Upper lobe of left lung (tissue), 6 donors: ENCODE measurements around the gene UBL5. TPM values are rescaled to one million over a fixed set of nuclear protein-coding genes. Genes with fewer than 3 reads are reported as not detected.
"Not testable (repeated sequence)": the region's sequence is repeated elsewhere in the genome, so short reads cannot be mapped to it uniquely, and the experiment has no call there.

Experiments used
- ATAC-seq, 2 donors: fragments of 200-7000 bp; cut with Tn5 transposase; one replicate each; pipeline ENCODE4 v1.9.1; 2022; ENCODE audit warnings: mild to moderate bottlenecking in 2 of 2, moderate library complexity in 2 of 2; ENCODE audit not compliant: low FRiP score in 2 of 2
- DNase-seq, 2 donors: peaks; one replicate each; pipeline ENCODE4 v3.0.0-alpha.2; 2019 to 2020
- H3K27ac ChIP-seq, 4 donors: fragments of 200-600 bp; sonication (generic); one replicate each; pipeline ENCODE4 v1.5.1; 2016 to 2019
- H3K27me3 ChIP-seq, 4 donors: fragments of 200-600 bp; sonication (generic); one replicate each; pipeline ENCODE4 v1.5.1; 2017 to 2019
- H3K36me3 ChIP-seq, 4 donors: fragments of 200-600 bp; sonication (generic); one replicate each; pipeline ENCODE4 v1.5.1; 2016 to 2019
- H3K4me1 ChIP-seq, 4 donors: fragments of 200-600 bp; sonication (generic); one replicate each; pipeline ENCODE4 v1.5.1; 2018 to 2019
- H3K4me3 ChIP-seq, 4 donors: fragments of 200-600 bp; sonication (generic); one replicate each; pipeline ENCODE4 v1.5.1; 2017 to 2019; ENCODE audit warnings: mild to moderate bottlenecking in 2 of 4, moderate library complexity in 1 of 4
- H3K9me3 ChIP-seq, 4 donors: fragments of 200-600 bp; sonication (generic); one replicate each; pipeline ENCODE4 v1.5.1; 2018 to 2019
- CTCF ChIP-seq, 6 experiments: fragments of 450-650 bp in 4 of 6; fragments of 200-600 bp in 2 of 6; sonication (generic) in 2 of 6; IDR thresholded peaks; one replicate each; pipeline ENCODE4 v1.5.1; 2016 to 2019; ENCODE audit warnings: antibody characterized with exemption in 6 of 6
- EP300 ChIP-seq, 4 donors: sonication (generic); formaldehyde crosslinking; IDR thresholded peaks; one replicate each; pipeline ENCODE4 v1.5.1; 2017; ENCODE audit warnings: antibody characterized with exemption in 4 of 4, control low read depth in 2 of 4
- POLR2A ChIP-seq, 4 donors: fragments of 450-650 bp; IDR thresholded peaks; one replicate each; pipeline ENCODE4 v1.5.1; 2016 to 2017; ENCODE audit warnings: antibody characterized with exemption in 4 of 4, mild to moderate bottlenecking in 2 of 4
- POLR2AphosphoS5 ChIP-seq, 2 donors: sonication (generic); formaldehyde crosslinking; IDR thresholded peaks; one replicate each; pipeline ENCODE4 v1.5.1; 2017; ENCODE audit warnings: antibody characterized with exemption in 2 of 2
- WGBS, 2 donors: methylation state at CpG; one replicate each; pipeline ENCODE4 v1.1.5; 2017 to 2018; 5-methylcytosine and 5-hydroxymethylcytosine counted together
- total RNA-seq, 6 donors: library from RNA; depleted of rRNA in 4 of 6; stranded (reverse); fragments of >200 nt in 4 of 6; gene quantifications; one replicate each; pipeline versions ENCODE4 v1.1.0 to v1.2.1, GENCODE V29; 2016 to 2021
- donor health status: DM: no; HTN: no; CAD: no; lungs with moderate emphysema.
- donor health status: DM: no; HTN: yes; CAD: no; lungs with severe emphysema.

Gene UBL5
- total RNA-seq, 6 donors from 2014 or later = 61.8 to 405 (median 255) TPM

- Histone ChIP-seq H3K9me3 (peaks cover 0 to 6% (median 0%) of the 10 kb centered on the region in 4 donors), H3K4me3 (no peak overlapping the region), H3K27ac (no peak overlapping the region), H3K27me3 (no peaks in the 10 kb centered on the region), H3K36me3 (peaks cover 16 to 95% (median 75%) of the 10 kb centered on the region in 4 donors), H3K4me1 (no peaks in the 10 kb centered on the region)
- TF ChIP-seq POLR2A (IDR thresholded peaks at IDR 0.05) = no peak
- TF ChIP-seq CTCF (IDR thresholded peaks at IDR 0.05) = no peak
- TF ChIP-seq EP300 (IDR thresholded peaks at IDR 0.05) = no peak
- ATAC-seq (no peak), DNase-seq (peak in 1 of 2 donors; percentile 66)
- 93 to 95% methylated on average over 8 to 9 of the region's 9 CpGs for WGBS, 2 donors
Observed at GRCh38 chr19:9842834-9843625, 15.3 kb downstream of the UBL5 start.

GRCh38 chr19:9843626-9844273 lies 16.0 kb downstream of the UBL5 start:
- ATAC-seq, H3K4me1 ChIP-seq, H3K4me3 ChIP-seq, DNase-seq, H3K27ac ChIP-seq, H3K27me3 ChIP-seq, H3K9me3 ChIP-seq: not testable (repeated sequence)
- WGBS, 2 donors = 93 to 96% methylated on average over 8 to 12 of the region's 12 CpGs
- H3K36me3 ChIP-seq = peaks cover 16 to 96% (median 79%) of the 10 kb centered on the region in 4 donors

GRCh38 chr19:9847087-9847671 lies 19.5 kb downstream of the UBL5 start:
- peak in 3 of 6 experiments; percentile 15 to 20 (median 16) for TF ChIP-seq CTCF (IDR thresholded peaks at IDR 0.05)
- no peak for TF ChIP-seq POLR2A (IDR thresholded peaks at IDR 0.05)
- Histone ChIP-seq H3K27ac (no peak overlapping the region), H3K36me3 (peaks cover 8 to 78% (median 56%) of the 10 kb centered on the region in 4 donors), H3K9me3 (peaks cover 0 to 6% (median 0%) of the 10 kb centered on the region in 4 donors), H3K4me3 (no peak overlapping the region), H3K27me3 (no peaks in the 10 kb centered on the region), H3K4me1 (no peaks in the 10 kb centered on the region)
- 40 to 74% methylated on average over 2 to 13 of the region's 13 CpGs for WGBS, 2 donors
- DNase-seq (peak in 1 of 2 donors; percentile 78), ATAC-seq (peak in 1 of 2 donors; percentile 66)

GRCh38 chr19:9848060-9848459 lies 20.3 kb downstream of the UBL5 start:
- H3K9me3 ChIP-seq = peaks cover 0 to 6% (median 0%) of the 10 kb centered on the region in 4 donors
- ATAC-seq (no peak), DNase-seq (peak in 1 of 2 donors; percentile 70)
- H3K36me3 ChIP-seq = peaks cover 7 to 70% (median 47%) of the 10 kb centered on the region in 4 donors
- no peaks in the 10 kb centered on the region for H3K4me1 ChIP-seq
- H3K27ac ChIP-seq = no peak overlapping the region
- TF ChIP-seq POLR2A (IDR thresholded peaks at IDR 0.05) (no peak), POLR2AphosphoS5 (IDR thresholded peaks at IDR 0.05) (no peak), EP300 (IDR thresholded peaks at IDR 0.05) (no peak), CTCF (IDR thresholded peaks at IDR 0.05) (peak in 2 of 6 experiments; percentile 17 to 28)
- H3K27me3 ChIP-seq = no peaks in the 10 kb centered on the region
- H3K4me3 ChIP-seq = no peak overlapping the region
- 69 to 100% methylated on average over 2 to 4 of the region's 4 CpGs for WGBS, 2 donors

- no peak for TF ChIP-seq POLR2AphosphoS5 (IDR thresholded peaks at IDR 0.05)
- TF ChIP-seq POLR2A (IDR thresholded peaks at IDR 0.05) = no peak
Observed at GRCh38 chr19:9848762-9849161, 21.0 kb downstream of the UBL5 start.

More at GRCh38 chr19:9848762-9849161, 21.0 kb downstream of the UBL5 start:
- DNase-seq = peak in 1 of 2 donors; percentile 77
- Histone ChIP-seq H3K4me3 (no peak overlapping the region), H3K27ac (no peak overlapping the region), H3K36me3 (peaks cover 7 to 62% (median 42%) of the 10 kb centered on the region in 4 donors), H3K9me3 (peaks cover 0 to 2% (median 0%) of the 10 kb centered on the region in 4 donors), H3K4me1 (no peaks in the 10 kb centered on the region), H3K27me3 (no peaks in the 10 kb centered on the region)
- no peak for ATAC-seq
- 90 to 100% methylated on average over 3 to 13 of the region's 23 CpGs for WGBS, 2 donors
